IMR-90 (cell line): Measurements from ENCODE around the gene CDH23. TPM values are rescaled to one million over a fixed set of nuclear protein-coding genes. Genes with fewer than 3 reads are reported as not detected.

ENCODE experiments used
- ATAC-seq: fragments of 200-7000 bp; cut with Tn5 transposase; 2 replicates; pipeline ENCODE4 v1.9.1; 2020; ENCODE audit warnings: low read depth, mild to moderate bottlenecking, moderate library complexity
- BruUV-seq: library from RNA; stranded (reverse); fragments of 400-500 nt; replicated peaks from 2 replicates; lab custom pipeline; 2021; lab: Mats Ljungman, UMichigan
- CTCF ChIA-PET: fragments of 300-600 bp; formaldehyde crosslinking; extraction: SDS; loops from one replicate; lab custom pipeline; 2021; ENCODE audit warnings: antibody characterized with exemption; lab: Yijun Ruan, JAX
- POLR2A ChIA-PET: fragments of 300-600 bp; sonication (Branson Sonifier 250); formaldehyde crosslinking; loops from one replicate; lab custom pipeline; 2022; ENCODE audit warnings: antibody characterized with exemption; ENCODE audit not compliant: unreplicated experiment; lab: Charles Lee
- DNase-seq: peaks from one replicate; pipeline ENCODE4 v3.0.0; 2013
- H2AFZ ChIP-seq: replicated peaks from 2 replicates; pipeline ENCODE3; 2013; ENCODE audit warnings: low read length, mild to moderate bottlenecking; ENCODE audit not compliant: poor library complexity
- H2AK5ac ChIP-seq: 2 replicates; pipeline ENCODE4 v1.6.1; 2013; ENCODE audit warnings: low read depth, low read length, inconsistent platforms
- H2AK9ac ChIP-seq: replicated peaks from 2 replicates; pipeline ENCODE3; 2013; ENCODE audit warnings: mild to moderate bottlenecking, low read depth, low read length, moderate library complexity; ENCODE audit not compliant: poor library complexity
- H2BK120ac ChIP-seq: 2 replicates; pipeline ENCODE4 v1.6.1; 2013; ENCODE audit warnings: low read depth, low read length, inconsistent platforms
- H2BK15ac ChIP-seq: 3 replicates; pipeline ENCODE4 v1.6.1; 2013; ENCODE audit warnings: low read depth, low read length, inconsistent platforms
- H2BK20ac ChIP-seq: 2 replicates; pipeline ENCODE4 v1.6.1; 2013; ENCODE audit warnings: low read depth, mild to moderate bottlenecking, inconsistent platforms, low read length, moderate library complexity
- H2BK5ac ChIP-seq: 2 replicates; pipeline ENCODE4 v1.6.1; 2013; ENCODE audit warnings: mild to moderate bottlenecking, low read depth, low read length, inconsistent platforms; ENCODE audit not compliant: poor library complexity, severe bottlenecking
- H3K14ac ChIP-seq: replicated peaks from 2 replicates; pipeline ENCODE4 v1.6.1; 2013; ENCODE audit warnings: low read depth, low read length, inconsistent platforms
- H3K18ac ChIP-seq: 2 replicates; pipeline ENCODE4 v1.6.1; 2013; ENCODE audit warnings: low read depth, low read length, control low read depth
- H3K23ac ChIP-seq: 2 replicates; pipeline ENCODE4 v1.6.1; 2013; ENCODE audit warnings: low read depth, low read length, inconsistent platforms
- H3K27ac ChIP-seq: 2 replicates; pipeline ENCODE4 v1.5.1; 2013; ENCODE audit warnings: mild to moderate bottlenecking, control low read depth, low read length; ENCODE audit not compliant: insufficient read depth
- H3K27me3 ChIP-seq: 2 replicates; pipeline ENCODE4 v1.6.1; 2013; ENCODE audit warnings: low read length; ENCODE audit not compliant: control insufficient read depth, insufficient read depth
- H3K36me3 ChIP-seq: 2 replicates; pipeline ENCODE4 v1.6.1; 2013; ENCODE audit warnings: low read length, mixed read lengths; ENCODE audit not compliant: control insufficient read depth, insufficient read depth
- H3K4ac ChIP-seq: 2 replicates; pipeline ENCODE4 v1.6.1; 2013; ENCODE audit warnings: low read depth, low read length, inconsistent platforms
- H3K4me1 ChIP-seq: 2 replicates; pipeline ENCODE4 v1.6.1; 2013; ENCODE audit warnings: low read length, mixed read lengths; ENCODE audit not compliant: control insufficient read depth, insufficient read depth
- H3K4me2 ChIP-seq: 2 replicates; pipeline ENCODE4 v1.6.1; 2013; ENCODE audit warnings: low read depth, mild to moderate bottlenecking, control low read depth, low read length, moderate library complexity
- H3K4me3 ChIP-seq: 2 replicates; pipeline ENCODE4 v1.5.1; 2013; ENCODE audit warnings: low read depth, mild to moderate bottlenecking, control low read depth, low read length, moderate library complexity; ENCODE audit not compliant: insufficient read depth
- H3K56ac ChIP-seq: 2 replicates; pipeline ENCODE4 v1.6.1; 2013; ENCODE audit warnings: low read length, inconsistent platforms; ENCODE audit not compliant: insufficient read depth; ENCODE audit errors: extremely low read depth
- H3K79me1 ChIP-seq, 2 experiments: 2 replicates each; pipeline ENCODE4 v1.6.1; 2013; ENCODE audit warnings: low read length in 2 of 2, inconsistent platforms in 1 of 2, low read depth in 1 of 2
- H3K9ac ChIP-seq: 2 replicates; pipeline ENCODE4 v1.6.1; 2013; ENCODE audit warnings: low read depth, low read length, control low read depth
- H3K9me1 ChIP-seq: 2 replicates; pipeline ENCODE4 v1.6.1; 2013; ENCODE audit warnings: low read length, inconsistent platforms; ENCODE audit not compliant: insufficient read depth
- H3K9me3 ChIP-seq: 2 replicates; pipeline ENCODE4 v1.6.1; 2013; ENCODE audit warnings: low read length; ENCODE audit not compliant: control insufficient read depth, insufficient read depth
- H4K20me1 ChIP-seq: 2 replicates; pipeline ENCODE4 v1.6.1; 2013; ENCODE audit warnings: low read length, inconsistent platforms; ENCODE audit not compliant: insufficient read depth
- H4K5ac ChIP-seq: 2 replicates; pipeline ENCODE4 v1.6.1; 2013; ENCODE audit warnings: mild to moderate bottlenecking, low read depth, low read length, control low read depth
- H4K8ac ChIP-seq, 2 experiments: 2 replicates each; pipeline ENCODE4 v1.6.1; 2013; ENCODE audit warnings: low read depth in 2 of 2, low read length in 2 of 2, control low read depth in 1 of 2, inconsistent platforms in 1 of 2
- H4K91ac ChIP-seq: 2 replicates; pipeline ENCODE4 v1.6.1; 2013; ENCODE audit warnings: low read depth, low read length, inconsistent platforms; ENCODE audit not compliant: insufficient read depth
- BHLHE40 ChIP-seq: fragments of 150-350 bp; IDR thresholded peaks from 2 replicates; pipeline ENCODE4 v1.6.1; 2016; ENCODE audit warnings: mild to moderate bottlenecking, low read depth, low read length
- CEBPB ChIP-seq: IDR thresholded peaks from 2 replicates; pipeline ENCODE4 v1.6.1; 2012; ENCODE audit warnings: low read depth, low read length, improper control_type of control experiment
- CHD1 ChIP-seq: IDR thresholded peaks from 2 replicates; pipeline ENCODE4 v1.6.1; 2012; ENCODE audit warnings: low read depth, low read length, improper control_type of control experiment
- CTCF ChIP-seq: conservative IDR thresholded peaks from 2 replicates; pipeline ENCODE4 v1.5.1; 2012; ENCODE audit warnings: mild to moderate bottlenecking, low read depth, low read length, improper control_type of control experiment
- ELK1 ChIP-seq: fragments of 150-350 bp; IDR thresholded peaks from 2 replicates; pipeline ENCODE4 v1.6.1; 2016; ENCODE audit warnings: low read depth, mild to moderate bottlenecking, low read length, moderate library complexity, borderline replicate concordance
- FOS ChIP-seq: fragments of 150-350 bp; IDR thresholded peaks from 2 replicates; pipeline ENCODE4 v1.6.1; 2016; ENCODE audit warnings: low read depth, low read length
- MAFK ChIP-seq: IDR thresholded peaks from 2 replicates; pipeline ENCODE4 v1.6.1; 2012; ENCODE audit warnings: low read depth, low read length, improper control_type of control experiment
- MAZ ChIP-seq: IDR thresholded peaks from 2 replicates; pipeline ENCODE4 v1.6.1; 2012; ENCODE audit warnings: low read depth, mild to moderate bottlenecking, low read length, improper control_type of control experiment, moderate library complexity, borderline replicate concordance
- MXI1 ChIP-seq: IDR thresholded peaks from 2 replicates; pipeline ENCODE4 v1.6.1; 2012; ENCODE audit warnings: low read depth, mild to moderate bottlenecking, low read length, moderate library complexity, borderline replicate concordance
- NFE2L2 ChIP-seq: fragments of 150-350 bp; IDR thresholded peaks from 2 replicates; pipeline ENCODE4 v1.6.1; 2016; ENCODE audit warnings: low read depth, mild to moderate bottlenecking, low read length
- POLR2A ChIP-seq: IDR thresholded peaks from 2 replicates; pipeline ENCODE4 v1.6.1; 2012; ENCODE audit warnings: mild to moderate bottlenecking, low read depth, low read length
- RAD21 ChIP-seq: IDR thresholded peaks from 2 replicates; pipeline ENCODE4 v1.6.1; 2012; ENCODE audit warnings: low read length, improper control_type of control experiment
- RCOR1 ChIP-seq: IDR thresholded peaks from 2 replicates; pipeline ENCODE4 v1.6.1; 2012; ENCODE audit warnings: mild to moderate bottlenecking, low read length, improper control_type of control experiment; ENCODE audit not compliant: insufficient replicate concordance
- RFX5 ChIP-seq: IDR thresholded peaks from 2 replicates; pipeline ENCODE4 v1.8.0; 2012; ENCODE audit warnings: low read depth, mild to moderate bottlenecking, low read length, moderate library complexity
- SMC3 ChIP-seq: fragments of 150-350 bp; IDR thresholded peaks from 2 replicates; pipeline ENCODE4 v1.6.1; 2016; ENCODE audit warnings: low read depth, mild to moderate bottlenecking, antibody characterized with exemption, low read length, moderate library complexity
- USF2 ChIP-seq: fragments of 150-350 bp; IDR thresholded peaks from 2 replicates; pipeline ENCODE4 v1.6.1; 2017; ENCODE audit warnings: mild to moderate bottlenecking, antibody characterized with exemption, low read length, low read depth
- WGBS, 2 experiments: methylation state at CpG; one replicate each; pipeline versions ENCODE4 v1.1.5 to v1.1.7; 2013; ENCODE audit warnings: missing lambda C conversion rate in 2 of 2; ENCODE audit not compliant: insufficient read length in 1 of 2; ENCODE audit errors: extremely low coverage in 2 of 2; 5-methylcytosine and 5-hydroxymethylcytosine counted together
- dilution Hi-C: fragments of 300-500 bp; cut with HindIII; formaldehyde crosslinking; loops from one replicate; pipeline ENCODE4 v1.14.3; 2018; ENCODE audit warnings: low sequenced_read_pairs; ENCODE audit not compliant: unreplicated experiment
- in situ Hi-C: fragments of 300-500 bp; cut with MboI; formaldehyde crosslinking; loops from 3 replicates; pipeline ENCODE4 v1.14.3; 2019; ENCODE audit warnings: low sequenced_read_pairs, inconsistent platforms, mixed read lengths
- intact Hi-C: fragments of 100-400 bp; cut with micrococcal nuclease; formaldehyde crosslinking; loops from 2 replicates; pipeline ENCODE4 v1.10.0; 2022
- polyA plus RNA-seq, 3 experiments: library from polyadenylated mRNA; depleted of rRNA; stranded (reverse); fragments of >200 nt; gene quantifications; 2 replicates each; pipeline ENCODE4 v1.2.3, GENCODE V29; 2012; ENCODE audit warnings: low replicate concordance in 1 of 3
- total RNA-seq: library from RNA; depleted of rRNA; stranded (reverse); fragments of >200 nt; gene quantifications from 2 replicates; pipeline ENCODE4 v1.2.3, GENCODE V29; 2012

Gene CDH23
- total and polyA plus RNA-seq, 2 of the 4 experiments (the other 2 are of a cell fraction), result under 0.01 to 0.03 TPM

- H3K79me1 ChIP-seq, result no peaks in the 10 kb centered on the region
- H2AK5ac ChIP-seq, result no peak overlapping the region
- ChIA-PET CTCF (no interaction called here), POLR2A (no interaction called here)
- no peak overlapping the region for H4K5ac ChIP-seq
- no peak overlapping the region for H4K91ac ChIP-seq
- no peak overlapping the region for H4K8ac ChIP-seq
- no peak overlapping the region for H3K23ac ChIP-seq
- TF ChIP-seq RAD21 (no peak), CEBPB (no peak), RCOR1 (no peak), MAFK (no peak), POLR2A (no peak), CTCF (no peak), USF2 (no peak), MAZ (no peak), FOS (no peak), CHD1 (no peak), RFX5 (no peak), BHLHE40 (no peak), MXI1 (no peak), SMC3 (no peak), NFE2L2 (no peak), ELK1 (no peak)
- H4K20me1 ChIP-seq, result no peaks in the 10 kb centered on the region; the same call in 1 of the 2 replicates
- dilution Hi-C loops (no loop called here), intact Hi-C loops (no loop called here), in situ Hi-C loops (no loop called here)
- no peak for DNase-seq
- H2AFZ ChIP-seq, result no peak overlapping the region
- no TSS peak for BruUV-seq
- no peak overlapping the region for H2BK15ac ChIP-seq
- no peaks in the 10 kb centered on the region for H3K36me3 ChIP-seq
- no peaks in the 10 kb centered on the region for H3K9me3 ChIP-seq
- H3K4me1 ChIP-seq, result no peaks in the 10 kb centered on the region
- H2BK20ac ChIP-seq, result no peak overlapping the region
- H3K27me3 ChIP-seq, result peaks cover 60% of the 10 kb centered on the region
- no peak overlapping the region for H2BK5ac ChIP-seq
- no peak overlapping the region for H2BK120ac ChIP-seq
- H3K4ac ChIP-seq, result no peak overlapping the region
- no peak overlapping the region for H3K9ac ChIP-seq
- WGBS, 2 experiments, result no CpG with 5 or more reads among the region's 3 CpGs
- no peak overlapping the region for H3K14ac ChIP-seq
- no peak overlapping the region for H3K4me2 ChIP-seq
- no peak overlapping the region for H2AK9ac ChIP-seq
- no peak overlapping the region for H3K56ac ChIP-seq
- ATAC-seq, result no peak
- H3K4me3 ChIP-seq, result no peak overlapping the region
- no peak overlapping the region for H3K27ac ChIP-seq
- no peaks in the 10 kb centered on the region for H3K9me1 ChIP-seq
- H3K18ac ChIP-seq, result no peak overlapping the region
These were observed 147.0 kb downstream of the CDH23 start for GRCh38 chr10:71543608-71544170.
